Right renal pelvis (tissue), 4 donors: ENCODE results near the gene ZNF467. TPM values are rescaled to one million over a fixed set of nuclear protein-coding genes. Genes with fewer than 3 reads are reported as not detected.

Source experiments
- DNase-seq, 4 donors: peaks; one replicate each; pipeline ENCODE4 v3.0.0-alpha.2; 2013; ENCODE audit warnings: low read depth in 4 of 4, low spot score in 3 of 4, missing footprints in 1 of 4
- polyA plus RNA-seq, 4 donors: library from polyadenylated mRNA; unstranded; fragments of 120-200 nt; gene quantifications; one replicate each; pipeline ENCODE4 v1.2.1, GENCODE V29; 2013; ENCODE audit not compliant: insufficient read length in 4 of 4

The ZNF467 gene
- polyA plus RNA-seq, 4 donors, result 25.5 to 42.4 (median 29.9) TPM

GRCh38 chr7:149788300-149788851, 15.0 kb upstream of the ZNF467 start:
- no peak for DNase-seq

GRCh38 chr7:149787428-149788299, 14.3 kb upstream of the ZNF467 start:
- no peak for DNase-seq

GRCh38 chr7:149785983-149786382, 12.6 kb upstream of the ZNF467 start:
- DNase-seq, result no peak

- DNase-seq, result no peak
Measured at GRCh38 chr7:149785402-149785801, 12.0 kb upstream of the ZNF467 start.

GRCh38 chr7:149784251-149784608, 10.8 kb upstream of the ZNF467 start:
- DNase-seq, result no peak

GRCh38 chr7:149783386-149784250, 10.2 kb upstream of the ZNF467 start:
- no peak for DNase-seq

GRCh38 chr7:149782682-149783345, 9.4 kb upstream of the ZNF467 start:
- DNase-seq, result no peak

- no peak for DNase-seq
Measured at GRCh38 chr7:149781921-149782320, 8.5 kb upstream of the ZNF467 start.

GRCh38 chr7:149780636-149781419, 7.4 kb upstream of the ZNF467 start:
- DNase-seq, result no peak

- DNase-seq, result no peak
Measured at GRCh38 chr7:149780056-149780455, 6.7 kb upstream of the ZNF467 start.

GRCh38 chr7:149779502-149779805, 6.1 kb upstream of the ZNF467 start:
- no peak for DNase-seq

- DNase-seq, result no peak
Measured at GRCh38 chr7:149778696-149779501, 5.5 kb upstream of the ZNF467 start.

GRCh38 chr7:149778327-149778637, 4.9 kb upstream of the ZNF467 start:
- DNase-seq, result no peak

- DNase-seq, result no peak
Measured at GRCh38 chr7:149777551-149778326, 4.4 kb upstream of the ZNF467 start.

- DNase-seq, result no peak
Measured at GRCh38 chr7:149776848-149777407, 3.5 kb upstream of the ZNF467 start.

- no peak for DNase-seq
Measured at GRCh38 chr7:149776289-149776688, 2.9 kb upstream of the ZNF467 start.

GRCh38 chr7:149775176-149775556, 1.8 kb upstream of the ZNF467 start:
- DNase-seq, result no peak
